HEK293 (cell line): ENCODE results near the gene SAMD4B.

Experiments used
- CTCF ChIA-PET: fragments of 350-600 bp; formaldehyde crosslinking; extraction: SDS; loops from one replicate; lab custom pipeline; 2021; ENCODE audit warnings: antibody characterized with exemption; lab: Yijun Ruan, JAX
- POLR2A ChIA-PET: fragments of 300-600 bp; formaldehyde crosslinking; extraction: SDS; loops from one replicate; lab custom pipeline; 2020; ENCODE audit warnings: antibody characterized with exemption, inconsistent platforms; lab: Yijun Ruan, JAX
- H3K27ac ChIP-seq: fragments of 200-500 bp; sonication (Bioruptor generic); 2 replicates; pipeline ENCODE4 v1.5.1; 2014; ENCODE audit warnings: low read depth, low read length, control low read depth, inconsistent platforms; ENCODE audit errors: extremely low read depth
- H3K36me3 ChIP-seq, 2 experiments: fragments of 200-500 bp in 1 of 2; sonication (Bioruptor generic) in 1 of 2; 1 replicate in 1 of 2; 2 replicates in 1 of 2; pipeline ENCODE4 v1.5.1; 2014 to 2017; ENCODE audit warnings: inconsistent platforms in 2 of 2, low read length in 2 of 2; ENCODE audit not compliant: control insufficient read depth in 2 of 2, insufficient read depth in 1 of 2
- H3K4me1 ChIP-seq: fragments of 200-500 bp; sonication (Bioruptor generic); 2 replicates; pipeline ENCODE4 v1.5.1; 2014; ENCODE audit warnings: mild to moderate bottlenecking, low read length, inconsistent platforms; ENCODE audit not compliant: control insufficient read depth, insufficient read depth
- H3K4me3 ChIP-seq: 2 replicates; pipeline ENCODE4 v1.5.1; 2011; ENCODE audit warnings: low read depth, mild to moderate bottlenecking, control low read depth, low read length, moderate library complexity
- H3K9me3 ChIP-seq: fragments of 200-500 bp; sonication (Bioruptor generic); 2 replicates; pipeline ENCODE4 v1.5.1; 2014; ENCODE audit warnings: low read depth, low read length, inconsistent platforms; ENCODE audit not compliant: control insufficient read depth, insufficient read depth
- IKZF3 ChIP-seq: fragments of 450-650 bp; IDR thresholded peaks from 2 replicates; pipeline ENCODE4 v1.5.0; 2018; ENCODE audit warnings: missing biosample characterization, mild to moderate bottlenecking, missing genetic modification characterization, moderate library complexity
- KLF9 ChIP-seq: fragments of 450-650 bp; formaldehyde crosslinking; IDR thresholded peaks from 2 replicates; pipeline ENCODE4 v1.5.1; 2016; ENCODE audit warnings: missing biosample characterization, missing genetic modification characterization, low read depth
- SCRT1 ChIP-seq: fragments of 450-650 bp; formaldehyde crosslinking; IDR thresholded peaks from 2 replicates; pipeline ENCODE4 v1.5.1; 2016; ENCODE audit warnings: missing biosample characterization, missing genetic modification characterization, borderline replicate concordance
- TCF7L2 ChIP-seq: IDR thresholded peaks from 2 replicates; pipeline ENCODE4 v1.6.1; 2011; ENCODE audit warnings: low read depth, mild to moderate bottlenecking, inconsistent platforms, low read length, moderate library complexity, borderline replicate concordance
- ZBTB17 ChIP-seq: fragments of 450-650 bp; formaldehyde crosslinking; IDR thresholded peaks from 2 replicates; pipeline ENCODE4 v1.5.1; 2016; ENCODE audit warnings: missing biosample characterization, missing genetic modification characterization
- ZBTB7A ChIP-seq: fragments of 450-650 bp; formaldehyde crosslinking; IDR thresholded peaks from 2 replicates; pipeline ENCODE4 v1.5.1; 2016; ENCODE audit warnings: low read depth, missing biosample characterization, missing genetic modification characterization
- ZNF114 ChIP-seq: fragments of 450-650 bp; formaldehyde crosslinking; IDR thresholded peaks from 2 replicates; pipeline ENCODE4 v1.5.0; 2017; ENCODE audit warnings: missing biosample characterization, missing genetic modification characterization
- ZNF211 ChIP-seq: fragments of 450-650 bp; formaldehyde crosslinking; IDR thresholded peaks from 2 replicates; pipeline ENCODE4 v1.5.1; 2016; ENCODE audit warnings: low read depth, missing biosample characterization, missing genetic modification characterization
- ZNF335 ChIP-seq: fragments of 450-650 bp; formaldehyde crosslinking; conservative IDR thresholded peaks from 2 replicates; pipeline ENCODE4 v1.5.1; 2016; ENCODE audit warnings: missing biosample characterization, missing genetic modification characterization
- ZNF350 ChIP-seq: fragments of 450-650 bp; formaldehyde crosslinking; IDR thresholded peaks from 2 replicates; pipeline ENCODE4 v1.5.0; 2017; ENCODE audit warnings: missing biosample characterization, mild to moderate bottlenecking, missing genetic modification characterization
- ZNF626 ChIP-seq: fragments of 450-650 bp; sonication (Bioruptor Pico); formaldehyde crosslinking; IDR thresholded peaks from 2 replicates; pipeline ENCODE4 v1.5.1; 2018; ENCODE audit warnings: missing biosample characterization, missing genetic modification characterization, inconsistent platforms
- ZNF768 ChIP-seq: fragments of 450-650 bp; formaldehyde crosslinking; IDR thresholded peaks from 2 replicates; pipeline ENCODE4 v1.5.1; 2018; ENCODE audit warnings: missing biosample characterization, mild to moderate bottlenecking, missing genetic modification characterization
- ZNF792 ChIP-seq: fragments of 450-650 bp; formaldehyde crosslinking; IDR thresholded peaks from 2 replicates; pipeline ENCODE4 v1.5.1; 2016; ENCODE audit warnings: missing biosample characterization, missing genetic modification characterization
- ZNF830 ChIP-seq: fragments of 450-650 bp; IDR thresholded peaks from 2 replicates; pipeline ENCODE4 v1.5.0; 2018; ENCODE audit warnings: missing biosample characterization, missing genetic modification characterization, low read depth, mild to moderate bottlenecking, moderate library complexity
- ZSCAN16 ChIP-seq: fragments of 450-650 bp; formaldehyde crosslinking; IDR thresholded peaks from 2 replicates; pipeline ENCODE4 v1.5.1; 2016; ENCODE audit warnings: missing biosample characterization, missing genetic modification characterization
- TF ChIP-seq, protein P1 (sequence below): fragments of 450-650 bp; formaldehyde crosslinking; IDR thresholded peaks from 2 replicates; pipeline ENCODE4 v1.5.1; 2016; ENCODE audit warnings: missing biosample characterization, missing genetic modification characterization
- TF ChIP-seq, protein P2 (sequence below): fragments of 450-650 bp; formaldehyde crosslinking; IDR thresholded peaks from 2 replicates; pipeline ENCODE4 v1.5.1; 2016; ENCODE audit warnings: missing biosample characterization, missing genetic modification characterization
- TF ChIP-seq, protein P3 (sequence below): fragments of 450-650 bp; formaldehyde crosslinking; IDR thresholded peaks from 2 replicates; pipeline ENCODE4 v1.5.1; 2016; ENCODE audit warnings: missing biosample characterization, missing genetic modification characterization, low read depth
- TF ChIP-seq, protein P4 (sequence below): fragments of 450-650 bp; formaldehyde crosslinking; IDR thresholded peaks from 2 replicates; pipeline ENCODE4; 2016; ENCODE audit warnings: missing biosample characterization, missing genetic modification characterization
- TF ChIP-seq, protein P5 (sequence below): fragments of 450-650 bp; formaldehyde crosslinking; IDR thresholded peaks from 2 replicates; pipeline ENCODE4 v1.5.1; 2016; ENCODE audit warnings: missing biosample characterization, missing genetic modification characterization
- TF ChIP-seq, protein P6 (sequence below): fragments of 450-650 bp; formaldehyde crosslinking; IDR thresholded peaks from 2 replicates; pipeline ENCODE4 v1.5.1; 2017; ENCODE audit warnings: missing biosample characterization, missing genetic modification characterization

The SAMD4B gene

DNA sequence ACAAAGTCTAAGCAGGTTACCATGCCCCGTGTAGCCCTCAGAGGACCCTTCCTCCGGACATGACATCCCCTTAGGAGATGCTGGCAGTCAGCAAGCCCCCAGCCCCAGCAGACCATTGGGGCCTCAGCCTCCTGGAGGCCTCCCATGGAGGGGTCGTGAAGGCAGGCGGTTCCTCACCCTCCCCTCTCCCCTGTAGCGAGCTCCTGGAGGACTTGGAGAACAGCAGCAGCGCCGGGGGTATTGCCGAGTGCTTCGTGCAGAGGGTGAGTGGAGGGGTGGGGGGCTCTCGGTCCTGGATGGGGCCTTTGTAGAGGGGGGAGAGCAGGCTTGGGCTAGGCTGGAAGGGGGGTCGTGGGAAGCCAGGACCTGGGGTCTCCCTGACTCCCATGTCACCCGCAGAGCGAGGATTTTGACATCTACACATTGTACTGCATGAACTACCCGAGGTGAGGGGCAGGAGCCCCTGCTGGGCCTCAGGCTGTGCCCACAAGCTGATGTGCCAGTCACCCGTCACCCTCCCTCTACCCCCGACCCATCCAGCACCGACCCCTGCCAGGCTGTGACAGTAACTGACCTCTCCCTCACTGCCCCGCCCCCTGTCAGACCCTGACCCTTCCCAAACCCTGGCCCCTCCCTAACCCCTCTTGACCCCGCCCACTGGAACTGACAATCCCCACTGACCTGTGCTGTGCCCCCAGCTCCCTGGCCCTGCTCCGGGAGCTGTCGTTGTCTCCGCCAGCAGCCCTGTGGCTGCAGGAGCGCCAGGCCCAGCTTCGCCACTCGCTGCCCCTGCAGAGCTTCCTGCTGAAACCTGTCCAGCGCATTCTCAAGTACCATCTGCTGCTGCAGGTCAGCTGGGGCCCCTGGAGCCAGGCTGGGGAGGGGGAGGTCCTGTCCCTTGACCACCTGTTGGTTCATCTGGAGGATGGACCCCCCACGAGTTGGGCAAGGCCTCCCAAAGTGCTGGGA, 74.2 kb downstream of the SAMD4B start (continued):
- TF ChIP-seq, protein P1, sequence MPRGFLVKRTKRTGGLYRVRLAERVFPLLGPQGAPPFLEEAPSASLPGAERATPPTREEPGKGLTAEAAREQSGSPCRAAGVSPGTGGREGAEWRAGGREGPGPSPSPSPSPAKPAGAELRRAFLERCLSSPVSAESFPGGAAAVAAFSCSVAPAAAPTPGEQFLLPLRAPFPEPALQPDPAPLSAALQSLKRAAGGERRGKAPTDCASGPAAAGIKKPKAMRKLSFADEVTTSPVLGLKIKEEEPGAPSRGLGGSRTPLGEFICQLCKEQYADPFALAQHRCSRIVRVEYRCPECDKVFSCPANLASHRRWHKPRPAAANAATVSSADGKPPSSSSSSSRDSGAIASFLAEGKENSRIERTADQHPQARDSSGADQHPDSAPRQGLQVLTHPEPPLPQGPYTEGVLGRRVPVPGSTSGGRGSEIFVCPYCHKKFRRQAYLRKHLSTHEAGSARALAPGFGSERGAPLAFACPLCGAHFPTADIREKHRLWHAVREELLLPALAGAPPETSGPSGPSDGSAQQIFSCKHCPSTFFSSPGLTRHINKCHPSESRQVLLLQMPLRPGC, result no peak

DNA sequence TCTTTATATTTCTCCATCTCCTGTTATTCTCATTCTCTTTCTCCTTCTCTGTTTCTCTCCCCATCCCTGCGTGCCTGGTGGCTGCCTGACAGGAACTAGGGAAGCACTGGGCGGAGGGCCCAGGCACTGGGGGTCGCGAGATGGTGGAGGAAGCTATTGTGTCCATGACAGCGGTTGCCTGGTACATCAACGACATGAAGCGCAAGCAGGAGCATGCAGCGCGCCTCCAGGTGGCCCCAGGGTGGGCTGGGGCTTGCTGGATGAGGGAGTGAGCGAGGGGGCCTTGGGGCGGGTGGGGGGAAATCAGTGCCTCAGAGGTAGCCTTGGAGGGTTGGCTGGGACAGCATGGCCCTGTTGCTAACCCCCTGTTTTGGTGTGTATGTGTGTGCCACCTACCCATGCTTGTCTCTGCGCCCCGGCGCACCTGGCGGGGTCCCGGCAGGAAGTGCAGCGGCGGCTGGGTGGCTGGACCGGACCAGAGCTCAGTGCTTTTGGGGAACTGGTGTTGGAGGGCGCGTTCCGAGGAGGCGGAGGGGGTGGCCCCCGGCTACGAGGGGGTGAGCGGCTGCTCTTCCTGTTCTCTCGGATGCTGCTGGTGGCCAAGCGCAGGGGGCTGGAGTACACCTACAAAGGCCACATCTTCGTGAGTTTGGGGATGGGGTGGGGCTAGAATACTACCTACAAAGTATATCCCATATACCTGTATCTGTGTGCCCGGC, 75.4 kb downstream of the SAMD4B start:
- H3K4me1 ChIP-seq, result peaks cover 6% of the 10 kb centered on the region
- H3K9me3 ChIP-seq, result no peaks in the 10 kb centered on the region
- no peak overlapping the region for H3K4me3 ChIP-seq
- POLR2A ChIA-PET, result interaction anchor here (0.6 to 13.3 kb wide), 7 partner anchors 10 to 28 kb away, joined by 3 to 255 read pairs (median 4); partner anchors contain the start of genes RPS16 and SUPT5H
- CTCF ChIA-PET, result interaction anchor here (0.9 to 2.7 kb wide), 4 partner anchors 8 to 116 kb away, joined by 3 to 13 read pairs (median 4); no protein-coding TSS in a partner anchor
- no peak overlapping the region for H3K27ac ChIP-seq
- TF ChIP-seq ZBTB17 (tag by site-specific recombination), result no peak
- no peak for TF ChIP-seq ZNF211 (tag by site-specific recombination)
- TF ChIP-seq KLF9 (tag by site-specific recombination), result no peak
- TF ChIP-seq, protein P2, sequence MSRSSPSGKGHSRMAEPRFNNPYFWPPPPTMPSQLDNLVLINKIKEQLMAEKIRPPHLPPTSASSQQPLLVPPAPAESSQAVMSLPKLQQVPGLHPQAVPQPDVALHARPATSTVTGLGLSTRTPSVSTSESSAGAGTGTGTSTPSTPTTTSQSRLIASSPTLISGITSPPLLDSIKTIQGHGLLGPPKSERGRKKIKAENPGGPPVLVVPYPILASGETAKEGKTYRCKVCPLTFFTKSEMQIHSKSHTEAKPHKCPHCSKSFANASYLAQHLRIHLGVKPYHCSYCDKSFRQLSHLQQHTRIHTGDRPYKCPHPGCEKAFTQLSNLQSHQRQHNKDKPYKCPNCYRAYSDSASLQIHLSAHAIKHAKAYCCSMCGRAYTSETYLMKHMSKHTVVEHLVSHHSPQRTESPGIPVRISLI (tag by site-specific recombination), result no peak
- no peak for TF ChIP-seq ZNF626 (tag by site-specific recombination)
- no peak for TF ChIP-seq ZNF792 (tag by site-specific recombination)
- TF ChIP-seq, protein P3, sequence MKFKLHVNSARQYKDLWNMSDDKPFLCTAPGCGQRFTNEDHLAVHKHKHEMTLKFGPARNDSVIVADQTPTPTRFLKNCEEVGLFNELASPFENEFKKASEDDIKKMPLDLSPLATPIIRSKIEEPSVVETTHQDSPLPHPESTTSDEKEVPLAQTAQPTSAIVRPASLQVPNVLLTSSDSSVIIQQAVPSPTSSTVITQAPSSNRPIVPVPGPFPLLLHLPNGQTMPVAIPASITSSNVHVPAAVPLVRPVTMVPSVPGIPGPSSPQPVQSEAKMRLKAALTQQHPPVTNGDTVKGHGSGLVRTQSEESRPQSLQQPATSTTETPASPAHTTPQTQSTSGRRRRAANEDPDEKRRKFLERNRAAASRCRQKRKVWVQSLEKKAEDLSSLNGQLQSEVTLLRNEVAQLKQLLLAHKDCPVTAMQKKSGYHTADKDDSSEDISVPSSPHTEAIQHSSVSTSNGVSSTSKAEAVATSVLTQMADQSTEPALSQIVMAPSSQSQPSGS (tag by site-specific recombination), result no peak
- no peak for TF ChIP-seq ZBTB7A
- TF ChIP-seq IKZF3 (tag by site-specific recombination), result no peak
- no peak for TF ChIP-seq ZNF768 (tag by site-specific recombination)
- no peak for TF ChIP-seq ZSCAN16
- TF ChIP-seq, protein P4, sequence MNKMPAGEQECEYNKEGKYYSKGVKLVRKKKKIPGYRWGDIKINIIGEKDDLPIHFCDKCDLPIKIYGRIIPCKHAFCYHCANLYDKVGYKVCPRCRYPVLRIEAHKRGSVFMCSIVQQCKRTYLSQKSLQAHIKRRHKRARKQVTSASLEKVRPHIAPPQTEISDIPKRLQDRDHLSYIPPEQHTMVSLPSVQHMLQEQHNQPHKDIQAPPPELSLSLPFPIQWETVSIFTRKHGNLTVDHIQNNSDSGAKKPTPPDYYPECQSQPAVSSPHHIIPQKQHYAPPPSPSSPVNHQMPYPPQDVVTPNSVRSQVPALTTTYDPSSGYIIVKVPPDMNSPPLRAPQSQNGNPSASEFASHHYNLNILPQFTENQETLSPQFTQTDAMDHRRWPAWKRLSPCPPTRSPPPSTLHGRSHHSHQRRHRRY (tag by site-specific recombination), result no peak
- no peak for TF ChIP-seq ZNF350
- TF ChIP-seq, protein P5, sequence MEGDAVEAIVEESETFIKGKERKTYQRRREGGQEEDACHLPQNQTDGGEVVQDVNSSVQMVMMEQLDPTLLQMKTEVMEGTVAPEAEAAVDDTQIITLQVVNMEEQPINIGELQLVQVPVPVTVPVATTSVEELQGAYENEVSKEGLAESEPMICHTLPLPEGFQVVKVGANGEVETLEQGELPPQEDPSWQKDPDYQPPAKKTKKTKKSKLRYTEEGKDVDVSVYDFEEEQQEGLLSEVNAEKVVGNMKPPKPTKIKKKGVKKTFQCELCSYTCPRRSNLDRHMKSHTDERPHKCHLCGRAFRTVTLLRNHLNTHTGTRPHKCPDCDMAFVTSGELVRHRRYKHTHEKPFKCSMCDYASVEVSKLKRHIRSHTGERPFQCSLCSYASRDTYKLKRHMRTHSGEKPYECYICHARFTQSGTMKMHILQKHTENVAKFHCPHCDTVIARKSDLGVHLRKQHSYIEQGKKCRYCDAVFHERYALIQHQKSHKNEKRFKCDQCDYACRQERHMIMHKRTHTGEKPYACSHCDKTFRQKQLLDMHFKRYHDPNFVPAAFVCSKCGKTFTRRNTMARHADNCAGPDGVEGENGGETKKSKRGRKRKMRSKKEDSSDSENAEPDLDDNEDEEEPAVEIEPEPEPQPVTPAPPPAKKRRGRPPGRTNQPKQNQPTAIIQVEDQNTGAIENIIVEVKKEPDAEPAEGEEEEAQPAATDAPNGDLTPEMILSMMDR, result no peak
- TF ChIP-seq ZNF114 (tag by site-specific recombination), result no peak
- TF ChIP-seq, protein P6, sequence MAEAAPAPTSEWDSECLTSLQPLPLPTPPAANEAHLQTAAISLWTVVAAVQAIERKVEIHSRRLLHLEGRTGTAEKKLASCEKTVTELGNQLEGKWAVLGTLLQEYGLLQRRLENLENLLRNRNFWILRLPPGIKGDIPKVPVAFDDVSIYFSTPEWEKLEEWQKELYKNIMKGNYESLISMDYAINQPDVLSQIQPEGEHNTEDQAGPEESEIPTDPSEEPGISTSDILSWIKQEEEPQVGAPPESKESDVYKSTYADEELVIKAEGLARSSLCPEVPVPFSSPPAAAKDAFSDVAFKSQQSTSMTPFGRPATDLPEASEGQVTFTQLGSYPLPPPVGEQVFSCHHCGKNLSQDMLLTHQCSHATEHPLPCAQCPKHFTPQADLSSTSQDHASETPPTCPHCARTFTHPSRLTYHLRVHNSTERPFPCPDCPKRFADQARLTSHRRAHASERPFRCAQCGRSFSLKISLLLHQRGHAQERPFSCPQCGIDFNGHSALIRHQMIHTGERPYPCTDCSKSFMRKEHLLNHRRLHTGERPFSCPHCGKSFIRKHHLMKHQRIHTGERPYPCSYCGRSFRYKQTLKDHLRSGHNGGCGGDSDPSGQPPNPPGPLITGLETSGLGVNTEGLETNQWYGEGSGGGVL (tag by site-specific recombination), result no peak
- TF ChIP-seq ZNF335 (tag by site-specific recombination), result no peak
- TF ChIP-seq SCRT1 (tag by site-specific recombination), result no peak
- TF ChIP-seq TCF7L2, result no peak
- TF ChIP-seq ZNF830, result no peak
- peaks cover 64 to 69% of the 10 kb centered on the region in 2 experiments for H3K36me3 ChIP-seq
